K562 (cell line): ENCODE results near the gene TXNDC8. TPM values are rescaled to one million over a fixed set of nuclear protein-coding genes. Genes with fewer than 3 reads are reported as not detected.

Experiments
- BRF1 ChIP-seq: IDR thresholded peaks from 3 replicates; pipeline ENCODE4 v1.6.1; 2011; ENCODE audit warnings: borderline replicate concordance, mild to moderate bottlenecking; ENCODE audit not compliant: insufficient read length; ENCODE audit errors: extremely low read depth
- CTBP1 ChIP-seq: fragments of 450-650 bp; IDR thresholded peaks from 2 replicates; pipeline ENCODE4 v1.6.1; 2016; ENCODE audit warnings: borderline replicate concordance
- KHSRP ChIP-seq: fragments of 450-650 bp; IDR thresholded peaks from 2 replicates; pipeline ENCODE4 v1.6.1; 2017
- MCM5 ChIP-seq: fragments of 450-650 bp; IDR thresholded peaks from 2 replicates; pipeline ENCODE4 v1.6.1; 2016; ENCODE audit warnings: low read depth
- MCM7 ChIP-seq, 2 experiments: fragments of 450-650 bp; IDR thresholded peaks; 2 replicates each; pipeline ENCODE4 v1.6.1; 2016 to 2018
- MGA ChIP-seq: fragments of 450-650 bp; IDR thresholded peaks from 2 replicates; pipeline ENCODE4 v1.6.1; 2016; ENCODE audit warnings: mild to moderate bottlenecking, moderate library complexity
- PCBP1 ChIP-seq: fragments of 200-400 bp; formaldehyde crosslinking; IDR thresholded peaks from 2 replicates; pipeline ENCODE4 v1.6.1; 2018; ENCODE audit warnings: mild to moderate bottlenecking, low read depth, low read length; ENCODE audit not compliant: poor library complexity, severe bottlenecking
- SIN3A ChIP-seq, 2 experiments: fragments of 150-350 bp in 1 of 2; IDR thresholded peaks; 2 replicates each; pipeline ENCODE4 v1.6.1; 2011 to 2016; ENCODE audit warnings: borderline replicate concordance in 2 of 2, low read depth in 2 of 2, low read length in 2 of 2, mild to moderate bottlenecking in 2 of 2, moderate library complexity in 2 of 2; ENCODE audit not compliant: control insufficient read depth in 1 of 2
- SMC3 ChIP-seq: conservative IDR thresholded peaks from 2 replicates; pipeline ENCODE4 v1.6.1; 2011; ENCODE audit warnings: low read depth, low read length, improper control_type of control experiment; ENCODE audit not compliant: insufficient read depth
- SNAPC5 ChIP-seq: fragments of 250-450 bp; sonication (Bioruptor Pico); IDR thresholded peaks from 2 replicates; pipeline ENCODE4 v1.8.0; 2021; ENCODE audit warnings: moderate library complexity, mild to moderate bottlenecking, inconsistent platforms
- ZBTB8A ChIP-seq: fragments of 450-650 bp; IDR thresholded peaks from 2 replicates; pipeline ENCODE4 v1.6.1; 2018; ENCODE audit warnings: mild to moderate bottlenecking, moderate library complexity; ENCODE audit not compliant: partially characterized antibody
- ZNF449 ChIP-seq: fragments of 250-450 bp; sonication (Bioruptor Pico); IDR thresholded peaks from 2 replicates; pipeline ENCODE4 v1.8.0; 2022; ENCODE audit warnings: moderate library complexity, mild to moderate bottlenecking, inconsistent platforms
- polyA plus RNA-seq, 8 experiments: library from polyadenylated mRNA; depleted of rRNA in 4 of 8; stranded (reverse) in 5 of 8; unstranded in 3 of 8; fragments of >200 nt; fragmentation: Nextera tagmentation in 2 of 8; fragmentation: Illumina TruSeq in 1 of 8; extraction: Ambion mirVana in 2 of 8; extraction: Trizol in 1 of 8; gene quantifications; 2 replicates each; pipeline versions ENCODE4 v1.2.1 to v1.2.3, GENCODE V29; 2011 to 2014; ENCODE audit warnings: inconsistent platforms in 1 of 8, missing spikeins in 1 of 8
- total RNA-seq, 7 experiments: library from RNA; depleted of rRNA in 6 of 7; stranded (reverse); fragments of >200 nt in 6 of 7; fragmentation: Illumina TruSeq in 2 of 7; extraction: Trizol in 2 of 7; gene quantifications; 2 replicates each; pipeline versions ENCODE4 v1.2.1 to v1.2.3, GENCODE V29; 2011 to 2021; ENCODE audit warnings: low replicate concordance in 1 of 7
- TF ChIP-seq, protein P1 (sequence below): fragments of 250-450 bp; sonication (Bioruptor Pico); IDR thresholded peaks from 2 replicates; pipeline ENCODE4 v1.8.0; 2021; ENCODE audit warnings: moderate library complexity, mild to moderate bottlenecking, inconsistent platforms

Gene TXNDC8
- total and polyA plus RNA-seq, 9 of the 15 experiments (the other 6 are each of a cell fraction or from before 2014, with no cell fraction given): not detected

- peak; percentile 83; the same call in 1 of the 2 replicates for TF ChIP-seq ZNF449 (CRISPR knock-in tag)
- TF ChIP-seq SIN3A (IDR thresholded peaks at IDR 0.05; ENCODE audit: borderline replicate concordance in 2 of 2, control insufficient read depth in 1 of 2, low read depth in 2 of 2, low read length in 2 of 2): no peak
- no peak for TF ChIP-seq MGA
- TF ChIP-seq, protein P1, sequence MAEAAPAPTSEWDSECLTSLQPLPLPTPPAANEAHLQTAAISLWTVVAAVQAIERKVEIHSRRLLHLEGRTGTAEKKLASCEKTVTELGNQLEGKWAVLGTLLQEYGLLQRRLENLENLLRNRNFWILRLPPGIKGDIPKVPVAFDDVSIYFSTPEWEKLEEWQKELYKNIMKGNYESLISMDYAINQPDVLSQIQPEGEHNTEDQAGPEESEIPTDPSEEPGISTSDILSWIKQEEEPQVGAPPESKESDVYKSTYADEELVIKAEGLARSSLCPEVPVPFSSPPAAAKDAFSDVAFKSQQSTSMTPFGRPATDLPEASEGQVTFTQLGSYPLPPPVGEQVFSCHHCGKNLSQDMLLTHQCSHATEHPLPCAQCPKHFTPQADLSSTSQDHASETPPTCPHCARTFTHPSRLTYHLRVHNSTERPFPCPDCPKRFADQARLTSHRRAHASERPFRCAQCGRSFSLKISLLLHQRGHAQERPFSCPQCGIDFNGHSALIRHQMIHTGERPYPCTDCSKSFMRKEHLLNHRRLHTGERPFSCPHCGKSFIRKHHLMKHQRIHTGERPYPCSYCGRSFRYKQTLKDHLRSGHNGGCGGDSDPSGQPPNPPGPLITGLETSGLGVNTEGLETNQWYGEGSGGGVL: no peak
- TF ChIP-seq KHSRP: peak; percentile 95
- TF ChIP-seq MCM7 (IDR thresholded peaks at IDR 0.05): no peak
- no peak for TF ChIP-seq ZBTB8A
- no peak for TF ChIP-seq PCBP1
- TF ChIP-seq BRF1: no peak
- TF ChIP-seq MCM5: no peak
- TF ChIP-seq CTBP1: peak; percentile 87
- no peak for TF ChIP-seq SMC3
- no peak for TF ChIP-seq SNAPC5 (CRISPR knock-in tag)
These were observed 33.8 kb upstream of the TXNDC8 start (continued) for GRCh38 chr9:110371411-110372007.
